Panc1 (cell line): ENCODE results near the gene RPL7L1.

ENCODE experiments used
- CTCF ChIP-seq: fragments of 450-650 bp; IDR thresholded peaks from 2 replicates; pipeline ENCODE4 v1.5.1; 2017; ENCODE audit warnings: mild to moderate bottlenecking
- POLR2AphosphoS5 ChIP-seq: IDR thresholded peaks from 2 replicates; pipeline ENCODE4 v1.6.1; 2012; ENCODE audit warnings: mild to moderate bottlenecking, low read depth, low read length, moderate library complexity
- SIN3A ChIP-seq: IDR thresholded peaks from 2 replicates; pipeline ENCODE4 v1.6.1; 2012; ENCODE audit warnings: low read depth, mild to moderate bottlenecking, low read length, moderate library complexity, borderline replicate concordance; ENCODE audit not compliant: insufficient read depth

DNA sequence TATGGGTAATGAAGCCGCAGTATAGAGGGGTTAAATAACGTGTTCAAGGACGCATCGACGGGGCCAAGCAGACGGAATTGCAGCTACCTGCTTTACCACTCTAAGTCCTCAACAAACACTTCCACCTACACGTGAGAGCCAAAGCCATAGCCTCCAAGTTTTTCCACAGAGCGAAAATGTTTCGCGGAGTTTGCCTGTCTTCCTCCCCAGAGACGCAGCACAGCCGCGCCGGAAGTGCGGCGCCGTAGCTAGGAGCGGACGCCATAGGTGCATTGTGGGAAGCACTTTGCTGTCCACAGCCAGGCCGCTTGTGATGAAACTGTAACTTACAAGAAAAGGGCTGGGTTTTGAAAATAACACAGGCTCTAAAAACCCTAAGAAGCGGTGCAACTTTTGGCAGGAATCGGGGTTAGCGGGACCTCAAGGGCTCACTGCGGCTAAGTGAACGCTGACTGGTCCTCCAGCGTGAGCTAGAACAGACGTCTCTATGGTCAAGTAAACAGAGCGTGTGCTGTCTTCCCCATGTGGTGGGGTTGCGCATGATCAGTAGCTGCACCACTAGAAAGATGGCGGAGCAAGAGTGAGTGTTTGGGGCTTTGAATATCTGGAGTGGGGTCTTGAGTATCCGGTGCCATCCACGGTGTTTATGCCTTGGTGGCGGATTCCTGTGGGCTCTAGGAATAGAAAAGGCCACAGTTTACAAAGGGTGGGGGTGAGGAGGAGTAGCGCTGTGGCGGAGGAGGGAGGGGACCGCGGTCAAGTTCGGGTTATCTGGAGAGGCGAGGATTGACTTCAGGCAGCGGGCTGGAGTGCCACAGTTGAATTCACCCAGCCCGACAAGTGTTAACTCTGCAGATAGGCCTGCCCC is at the start of gene RPL7L1:
- TF ChIP-seq CTCF (no peak), SIN3A (0 out of 2 replicates have a peak, but pooled peaks have one; percentile 28), POLR2AphosphoS5 (peak; percentile 96)
